H9 (cell line): ENCODE data around the gene ALAS1. TPM values are rescaled to one million over a fixed set of nuclear protein-coding genes. Genes with fewer than 3 reads are reported as not detected.

Experiments
- DNase-seq: peaks from one replicate; pipeline ENCODE4 v3.0.0-alpha.2; 2017
- H2AFZ ChIP-seq: one replicate; pipeline ENCODE4 v1.6.1; 2013; ENCODE audit warnings: mild to moderate bottlenecking, low read length, control low read depth, moderate library complexity
- H2AK5ac ChIP-seq: 2 replicates; pipeline ENCODE4 v1.6.1; 2013; ENCODE audit warnings: low read length, control low read depth, mixed read lengths; ENCODE audit not compliant: insufficient read length
- H2BK120ac ChIP-seq: one replicate; pipeline ENCODE4 v1.6.1; 2013; ENCODE audit warnings: low read depth, mild to moderate bottlenecking, low read length, control low read depth, inconsistent platforms; ENCODE audit not compliant: poor library complexity, severe bottlenecking
- H2BK12ac ChIP-seq: 2 replicates; pipeline ENCODE4 v1.6.1; 2013; ENCODE audit warnings: low read length, control low read depth, mixed read lengths, low read depth; ENCODE audit not compliant: insufficient read length
- H2BK15ac ChIP-seq: 2 replicates; pipeline ENCODE4 v1.6.1; 2013; ENCODE audit warnings: low read depth, low read length, control low read depth
- H2BK20ac ChIP-seq: one replicate; pipeline ENCODE4 v1.6.1; 2013; ENCODE audit warnings: low read depth, mild to moderate bottlenecking, low read length, control low read depth, inconsistent platforms; ENCODE audit not compliant: poor library complexity, severe bottlenecking
- H2BK5ac ChIP-seq: 2 replicates; pipeline ENCODE4 v1.6.1; 2013; ENCODE audit warnings: low read length, control low read depth, mixed read lengths; ENCODE audit not compliant: insufficient read length
- H3K14ac ChIP-seq: 2 replicates; pipeline ENCODE4 v1.6.1; 2013; ENCODE audit warnings: low read length, control low read depth; ENCODE audit not compliant: insufficient read depth
- H3K18ac ChIP-seq: 2 replicates; pipeline ENCODE4 v1.6.1; 2013; ENCODE audit warnings: low read depth, mild to moderate bottlenecking, mixed read lengths, low read length, control low read depth; ENCODE audit not compliant: insufficient read length
- H3K23ac ChIP-seq: 2 replicates; pipeline ENCODE4 v1.6.1; 2013; ENCODE audit warnings: low read length, control low read depth, mixed read lengths, low read depth; ENCODE audit not compliant: insufficient read length
- H3K23me2 ChIP-seq: 2 replicates; pipeline ENCODE4 v1.6.1; 2013; ENCODE audit warnings: low read depth, mild to moderate bottlenecking, mixed read lengths, low read length, control low read depth; ENCODE audit not compliant: insufficient read length, poor library complexity, severe bottlenecking
- H3K27ac ChIP-seq: 2 replicates; pipeline ENCODE4 v1.5.1; 2013; ENCODE audit warnings: low read length, control low read depth, mixed read lengths, low read depth; ENCODE audit not compliant: insufficient read length
- H3K27me3 ChIP-seq: 2 replicates; pipeline ENCODE4 v1.6.1; 2013; ENCODE audit warnings: low read length, control low read depth, inconsistent platforms; ENCODE audit not compliant: insufficient read depth
- H3K4ac ChIP-seq: 2 replicates; pipeline ENCODE4 v1.6.1; 2013; ENCODE audit warnings: low read depth, mild to moderate bottlenecking, control low read depth, inconsistent platforms, low read length, moderate library complexity
- H3K4me1 ChIP-seq: 2 replicates; pipeline ENCODE4 v1.6.1; 2013; ENCODE audit warnings: low read length, control low read depth, inconsistent platforms; ENCODE audit not compliant: insufficient read depth
- H3K4me2 ChIP-seq: 2 replicates; pipeline ENCODE4 v1.6.1; 2013; ENCODE audit warnings: low read length, control low read depth, mixed read lengths; ENCODE audit not compliant: insufficient read length, insufficient read depth
- H3K56ac ChIP-seq: 2 replicates; pipeline ENCODE4 v1.6.1; 2013; ENCODE audit warnings: low read depth, mild to moderate bottlenecking, mixed read lengths, low read length, control low read depth; ENCODE audit not compliant: insufficient read length
- H3K79me1 ChIP-seq: 2 replicates; pipeline ENCODE4 v1.6.1; 2013; ENCODE audit warnings: low read depth, mild to moderate bottlenecking, moderate library complexity, low read length, control low read depth, inconsistent platforms; ENCODE audit not compliant: insufficient read depth, poor library complexity, severe bottlenecking
- H3K79me2 ChIP-seq: 2 replicates; pipeline ENCODE4 v1.6.1; 2013; ENCODE audit warnings: low read length, control low read depth, inconsistent platforms; ENCODE audit not compliant: insufficient read depth
- H3K9ac ChIP-seq: 2 replicates; pipeline ENCODE4 v1.6.1; 2013; ENCODE audit warnings: low read length, control low read depth, mixed read lengths; ENCODE audit not compliant: insufficient read length; ENCODE audit errors: extremely low read depth
- H3K9me3 ChIP-seq: one replicate; pipeline ENCODE4 v1.6.1; 2013; ENCODE audit warnings: low read depth, low read length, inconsistent platforms; ENCODE audit not compliant: control insufficient read depth
- H3T11ph ChIP-seq: one replicate; pipeline ENCODE4 v1.6.1; 2013; ENCODE audit warnings: mild to moderate bottlenecking, low read length, control low read depth, inconsistent platforms
- H4K20me1 ChIP-seq: one replicate; pipeline ENCODE4 v1.6.1; 2013; ENCODE audit not compliant: control insufficient read depth, insufficient read length, insufficient read depth
- H4K5ac ChIP-seq: 2 replicates; pipeline ENCODE4 v1.6.1; 2013; ENCODE audit warnings: low read depth, mild to moderate bottlenecking, mixed read lengths, low read length, control low read depth; ENCODE audit not compliant: insufficient read length
- H4K8ac ChIP-seq: replicated peaks from 2 replicates; pipeline ENCODE4 v1.6.1; 2013; ENCODE audit warnings: low read length, control low read depth, mixed read lengths, low read depth; ENCODE audit not compliant: insufficient read length
- H4K91ac ChIP-seq: 2 replicates; pipeline ENCODE4 v1.6.1; 2013; ENCODE audit warnings: low read depth, mild to moderate bottlenecking, moderate library complexity, mixed read lengths, low read length, control low read depth; ENCODE audit not compliant: insufficient read length
- H3K27ac Mint-ChIP-seq, 3 experiments: 2 replicates in 2 of 3; 3 replicates in 1 of 3; pipeline ENCODE4 v1.8.0; 2020 to 2021; ENCODE audit warnings: mixed read lengths in 3 of 3, mild to moderate bottlenecking in 1 of 3, moderate library complexity in 1 of 3
- H3K27me3 Mint-ChIP-seq: 2 replicates; pipeline ENCODE4 v1.8.0; 2021; ENCODE audit warnings: low read depth, mild to moderate bottlenecking, moderate library complexity, mixed read lengths
- H3K36me3 Mint-ChIP-seq, 3 experiments: 2 replicates in 2 of 3; 3 replicates in 1 of 3; pipeline ENCODE4 v1.8.0; 2020 to 2021; ENCODE audit warnings: low read depth in 3 of 3, mixed read lengths in 3 of 3; ENCODE audit not compliant: insufficient read depth in 1 of 3
- H3K4me1 Mint-ChIP-seq, 2 experiments: 2 replicates each; pipeline ENCODE4 v1.8.0; 2020; ENCODE audit warnings: mixed read lengths in 2 of 2
- H3K4me3 Mint-ChIP-seq, 2 experiments: 2 replicates in 1 of 2; 3 replicates in 1 of 2; pipeline ENCODE4 v1.8.0; 2020 to 2021; ENCODE audit warnings: mild to moderate bottlenecking in 2 of 2, mixed read lengths in 2 of 2, moderate library complexity in 1 of 2
- H3K9me3 Mint-ChIP-seq, 2 experiments: 2 replicates in 1 of 2; 3 replicates in 1 of 2; pipeline ENCODE4 v1.8.0; 2020; ENCODE audit warnings: mild to moderate bottlenecking in 2 of 2, mixed read lengths in 2 of 2, moderate library complexity in 1 of 2
- CTCF ChIP-seq: fragments of 200-600 bp; sonication (generic); conservative IDR thresholded peaks from 3 replicates; pipeline ENCODE4 v1.8.0; 2021; ENCODE audit warnings: antibody characterized with exemption, mild to moderate bottlenecking
- WGBS: extraction: QIAGEN DNeasy Blood & Tissue Kit; methylation state at CpG from one replicate; pipeline ENCODE4 v1.1.7; 2013; ENCODE audit warnings: missing lambda C conversion rate, low lambda C conversion rate, mixed read lengths; ENCODE audit not compliant: insufficient read length; ENCODE audit errors: extremely low coverage; 5-methylcytosine and 5-hydroxymethylcytosine counted together
- total RNA-seq: library from RNA; stranded (reverse); gene quantifications from 2 replicates; pipeline ENCODE4 v1.2.1, GENCODE V29; 2021

Gene ALAS1
- total RNA-seq, 1 experiment from 2014 or later = 39.1 TPM

GRCh38 chr3:52196977-52197376 is 983 bp upstream of the ALAS1 start:
- no peak for TF ChIP-seq CTCF
- Mint-ChIP-seq H3K4me1 (peaks cover 16 to 17% of the 10 kb centered on the region in 2 experiments), H3K9me3 (no peaks in the 10 kb centered on the region), H3K4me3 (no peak overlapping the region), H3K27me3 (peaks cover 12% of the 10 kb centered on the region), H3K36me3 (peaks cover 12 to 27% (median 22%) of the 10 kb centered on the region in 3 experiments; a peak in 6 of 7 replicates), H3K27ac (no peak overlapping the region)
- H4K5ac ChIP-seq = no peak overlapping the region
- H2AK5ac ChIP-seq = no peak overlapping the region
- H2BK5ac ChIP-seq = no peak overlapping the region
- no peak overlapping the region for H2BK120ac ChIP-seq
- H4K20me1 ChIP-seq = no peaks in the 10 kb centered on the region
- H3T11ph ChIP-seq = no peak overlapping the region
- peaks cover 7% of the 10 kb centered on the region for H3K23me2 ChIP-seq
- no peak overlapping the region for H2BK20ac ChIP-seq
- no peak for DNase-seq
- no peak overlapping the region for H3K18ac ChIP-seq
- H3K23ac ChIP-seq = no peak overlapping the region
- H3K56ac ChIP-seq = no peak overlapping the region
- no CpG with 5 or more reads among the region's 3 CpGs for WGBS
- H2BK12ac ChIP-seq = no peak overlapping the region
- no peaks in the 10 kb centered on the region; the same call in 1 of the 2 replicates for H3K27me3 ChIP-seq
- H3K4me1 ChIP-seq = no peaks in the 10 kb centered on the region
- no peak overlapping the region for H3K4ac ChIP-seq
- no peaks in the 10 kb centered on the region for H3K79me2 ChIP-seq
- H4K91ac ChIP-seq = no peak overlapping the region
- H3K79me1 ChIP-seq = no peaks in the 10 kb centered on the region
- no peak overlapping the region for H3K27ac ChIP-seq
- H2BK15ac ChIP-seq = no peak overlapping the region
- no peaks in the 10 kb centered on the region for H3K9me3 ChIP-seq
- H3K4me2 ChIP-seq = no peak overlapping the region
- H3K9ac ChIP-seq = no peak overlapping the region
- no peak overlapping the region for H4K8ac ChIP-seq
- no peak overlapping the region for H2AFZ ChIP-seq
- no peak overlapping the region for H3K14ac ChIP-seq
